Measurements from ENCODE around the gene ROPN1B.
"Not testable (repeated sequence)": the region's sequence is repeated elsewhere in the genome, so short reads cannot be mapped to it uniquely, and the experiment has no call there.

DNA sequence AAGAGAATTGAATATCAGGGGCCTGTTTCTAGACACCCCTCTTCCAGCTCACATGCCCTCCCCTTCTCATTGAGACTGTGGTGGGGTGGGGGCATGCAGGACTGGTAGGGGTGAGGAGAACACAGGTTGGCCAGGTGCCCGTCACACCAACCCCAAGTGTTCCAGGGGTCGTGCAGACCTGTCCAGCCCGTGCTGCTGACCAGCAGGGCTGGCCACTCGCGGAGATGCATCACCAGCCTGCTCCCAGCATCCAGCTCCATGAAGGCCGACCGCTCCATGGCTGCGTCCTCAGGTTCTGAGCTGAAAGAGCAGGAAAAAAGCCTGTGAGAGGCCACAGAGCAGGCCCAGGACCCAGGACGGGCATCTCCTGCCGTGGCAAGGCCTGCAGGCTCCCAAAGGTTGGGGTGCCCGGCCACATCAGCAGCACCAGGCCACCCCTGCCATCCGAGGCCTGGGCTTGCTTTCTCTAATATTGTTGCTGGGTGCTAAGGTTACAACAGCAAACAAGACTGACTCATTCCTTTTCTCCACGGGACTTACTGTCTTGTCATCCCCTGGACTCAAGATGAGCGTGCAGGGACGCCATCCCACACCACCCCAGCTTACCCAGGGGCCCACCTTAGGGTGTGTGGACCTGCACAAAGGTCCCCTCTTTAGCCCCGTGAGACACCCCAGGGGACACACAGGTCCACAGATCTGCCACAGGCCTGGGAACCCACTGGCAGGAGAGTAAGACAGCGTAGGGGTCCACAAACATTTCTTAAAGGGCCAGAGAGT, 35.4 kb upstream of the ROPN1B start:
- TF ChIP-seq CTCF, POLR2A (IDR thresholded peaks at IDR 0.05): not testable (repeated sequence)
